ENCODE measurements around the gene MNAT1. TPM values are rescaled to one million over a fixed set of nuclear protein-coding genes. Genes with fewer than 3 reads are reported as not detected.
"Not testable (repeated sequence)": the region's sequence is repeated elsewhere in the genome, so short reads cannot be mapped to it uniquely, and the experiment has no call there.

Gene MNAT1
- total RNA-seq, 1 experiment from 2014 or later: 88.2 TPM

DNA sequence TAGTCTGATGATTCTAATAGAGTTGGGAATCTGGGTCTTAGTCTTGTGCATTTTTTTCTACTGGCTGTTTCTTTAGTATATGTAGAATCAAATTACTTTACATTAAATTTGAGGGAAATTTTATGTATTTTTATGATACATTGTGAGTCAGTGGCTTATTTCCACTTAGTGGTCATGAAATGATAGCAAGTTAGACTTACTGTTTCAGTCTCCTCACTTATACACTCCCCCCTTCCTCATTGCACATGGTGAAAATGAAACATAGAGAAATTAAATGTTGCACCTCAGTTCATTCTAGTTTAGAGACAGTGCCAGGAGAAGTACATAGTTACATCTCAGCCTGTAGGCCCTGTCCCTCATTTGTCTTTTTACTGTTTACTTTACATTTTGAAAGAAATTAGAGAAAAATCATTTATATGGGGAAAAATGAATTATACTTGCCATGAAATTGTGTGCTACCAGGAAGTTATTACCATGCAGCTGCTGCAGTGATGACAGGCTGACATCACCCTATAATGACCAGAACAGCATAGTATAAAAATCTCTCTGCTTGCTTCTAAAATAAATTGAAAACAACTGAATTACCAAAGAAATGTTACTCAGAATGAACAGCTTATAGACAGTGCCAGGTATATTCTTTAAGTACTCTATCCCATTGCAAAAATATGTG lies 133.1 kb downstream of the MNAT1 start:
- DNase-seq (ENCODE audit: extremely low read depth, low read depth): no peak

DNA sequence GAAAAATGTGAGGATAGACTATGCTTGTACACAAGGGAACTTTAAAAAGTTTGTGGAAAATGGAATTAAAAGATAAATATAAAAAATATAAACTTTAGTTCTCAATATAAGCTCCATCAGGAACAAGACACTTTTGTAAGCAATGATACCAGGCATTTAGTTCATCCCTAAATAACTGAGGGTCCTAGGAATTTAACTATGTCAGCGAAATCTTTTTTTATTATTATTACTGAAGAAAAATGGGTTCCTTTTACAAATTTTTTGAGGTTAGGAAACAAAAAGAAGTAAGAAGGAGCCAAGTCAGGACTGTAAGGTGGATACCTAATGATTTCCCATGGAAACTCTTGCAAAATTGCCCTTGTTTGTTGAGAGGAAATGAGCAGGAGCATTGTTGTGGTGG lies 143.6 kb downstream of the MNAT1 start:
- no peak for DNase-seq (ENCODE audit: extremely low read depth, low read depth)

DNA sequence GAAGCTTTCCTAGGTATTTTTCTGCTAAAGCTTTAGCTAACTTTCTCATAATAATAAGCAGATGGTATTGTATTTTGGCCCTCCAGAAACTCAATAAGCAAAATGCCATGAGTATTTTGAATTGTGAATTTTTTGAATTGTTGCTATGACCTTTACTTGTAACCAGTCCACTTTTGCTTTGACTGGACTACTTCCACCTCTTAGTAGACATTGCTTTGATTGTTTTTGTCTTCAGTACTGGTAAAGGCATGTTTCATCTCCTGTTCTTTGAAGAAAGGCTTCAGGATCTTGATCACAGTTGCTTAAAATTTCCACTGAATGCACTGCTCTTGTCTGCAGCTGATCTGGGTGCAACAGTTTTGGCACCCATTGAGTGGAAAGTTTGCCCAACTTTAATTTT lies 144.0 kb downstream of the MNAT1 start:
- no peak for DNase-seq (ENCODE audit: extremely low read depth, low read depth)

DNA sequence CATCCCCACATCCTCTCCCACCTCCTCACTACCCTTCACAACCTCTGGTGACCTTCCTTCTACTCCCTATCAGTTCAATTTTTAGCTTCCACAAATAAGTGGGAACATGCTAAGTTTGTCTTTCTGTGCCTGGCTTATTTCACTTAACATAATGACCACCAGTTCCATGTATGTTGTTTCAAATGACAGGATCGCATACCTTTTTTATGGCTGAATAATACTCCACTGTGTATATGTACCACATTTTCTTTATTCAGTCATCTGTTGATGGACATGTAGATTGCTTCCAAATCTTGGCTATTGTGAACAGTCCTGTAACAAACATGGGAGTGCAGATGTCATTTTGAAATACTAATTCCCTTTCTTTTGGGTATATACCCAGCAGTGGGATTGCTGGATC lies 147.7 kb downstream of the MNAT1 start:
- DNase-seq (ENCODE audit: extremely low read depth, low read depth): no peak

DNA sequence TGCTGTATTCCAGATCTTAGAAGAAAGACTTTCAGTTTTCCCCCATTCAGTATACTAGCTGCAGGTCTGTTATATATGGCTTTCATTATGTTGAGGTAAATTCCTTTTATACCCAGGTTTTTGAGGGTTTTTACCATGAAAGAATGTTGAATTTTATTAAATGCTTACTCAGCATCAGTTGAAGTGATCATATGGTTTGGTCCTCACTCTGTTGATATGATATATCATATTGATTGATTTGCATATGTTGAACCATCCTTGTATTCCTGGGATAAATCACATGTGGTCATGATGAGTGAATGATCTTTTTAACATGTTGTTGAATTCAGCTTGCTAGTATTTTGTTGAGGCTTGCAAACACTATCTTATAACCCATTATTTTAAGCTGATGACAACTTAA lies 149.6 kb downstream of the MNAT1 start:
- no peak for DNase-seq (ENCODE audit: extremely low read depth, low read depth)

DNA sequence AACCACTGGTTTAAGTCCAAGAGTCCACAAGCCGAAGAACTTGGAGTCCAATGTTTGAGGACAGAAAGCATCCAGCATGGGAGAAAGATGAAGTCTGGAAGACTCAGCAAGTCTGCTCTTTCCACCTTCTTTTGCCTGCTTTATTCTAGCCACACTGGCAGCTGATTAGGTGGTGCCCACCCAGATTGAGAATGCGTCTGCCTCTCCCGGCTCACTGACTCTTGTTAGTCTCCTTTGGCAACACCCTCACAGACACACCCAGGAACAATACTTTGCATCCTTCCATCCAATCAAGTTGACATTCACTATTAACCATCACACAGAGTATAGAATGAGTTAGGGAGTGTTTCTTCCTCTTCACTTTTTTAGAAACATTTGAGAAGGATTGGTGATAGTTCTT lies 156.1 kb downstream of the MNAT1 start:
- DNase-seq (ENCODE audit: extremely low read depth, low read depth): not testable (repeated sequence)

DNA sequence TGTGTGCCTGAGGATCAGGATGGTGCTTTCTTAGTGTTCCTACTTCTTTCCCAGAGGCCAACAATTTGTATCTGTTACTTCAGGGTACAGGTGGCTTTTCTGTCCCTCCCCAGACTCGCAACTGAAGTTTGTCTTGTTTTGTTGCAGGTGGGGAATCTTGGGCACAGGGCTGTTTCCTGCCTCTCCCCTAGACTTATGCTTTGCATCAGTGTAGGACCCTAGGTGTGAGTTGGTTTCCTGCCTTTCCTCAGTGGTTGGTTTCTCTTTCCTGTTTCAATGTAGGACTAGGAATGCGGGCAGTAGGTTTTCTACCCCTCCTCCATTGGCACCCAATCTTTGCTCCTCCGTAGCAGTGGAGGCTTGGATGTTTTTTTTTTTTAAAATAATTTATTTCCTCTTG lies 159.3 kb downstream of the MNAT1 start:
- DNase-seq (ENCODE audit: extremely low read depth, low read depth): no peak

DNA sequence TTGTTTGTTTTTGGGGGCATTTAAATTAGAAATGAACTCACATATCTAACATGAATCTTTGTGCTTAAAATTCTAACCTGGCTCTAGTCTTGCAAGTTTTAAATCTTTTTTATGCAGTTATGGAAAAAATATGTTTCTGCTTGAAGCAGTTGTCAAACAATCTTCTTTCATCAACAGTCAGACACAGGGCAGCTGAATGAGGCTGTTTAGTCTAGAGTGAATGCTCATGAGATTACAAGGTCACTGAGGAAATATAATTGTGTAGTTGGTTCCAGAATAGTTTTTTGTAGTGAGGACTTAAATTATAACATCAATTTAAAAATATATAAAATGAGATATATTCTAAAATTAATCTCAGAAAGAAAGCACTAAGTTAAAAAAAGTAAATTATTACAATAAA lies 169.8 kb downstream of the MNAT1 start:
- no peak for DNase-seq (ENCODE audit: extremely low read depth, low read depth)

DNA sequence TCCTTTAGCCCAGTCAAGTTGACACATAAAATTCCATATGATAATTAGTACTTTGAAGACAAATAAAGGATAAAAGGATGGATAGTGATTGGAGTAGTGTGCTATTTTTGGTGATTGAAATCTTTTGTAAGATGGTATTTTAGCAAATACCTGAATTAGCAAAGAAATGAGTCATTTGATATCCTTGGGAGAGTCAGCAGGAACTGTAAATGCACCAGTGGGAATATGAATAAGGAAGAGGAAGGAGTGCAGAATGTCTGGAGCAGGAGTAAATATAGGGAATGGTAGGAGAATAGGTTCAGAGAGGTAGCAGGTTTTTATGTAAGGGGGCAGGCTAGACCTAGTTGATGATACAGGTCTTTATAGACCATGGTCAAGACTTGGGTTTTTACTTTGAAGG lies 171.4 kb downstream of the MNAT1 start:
- DNase-seq (ENCODE audit: extremely low read depth, low read depth): no peak

DNA sequence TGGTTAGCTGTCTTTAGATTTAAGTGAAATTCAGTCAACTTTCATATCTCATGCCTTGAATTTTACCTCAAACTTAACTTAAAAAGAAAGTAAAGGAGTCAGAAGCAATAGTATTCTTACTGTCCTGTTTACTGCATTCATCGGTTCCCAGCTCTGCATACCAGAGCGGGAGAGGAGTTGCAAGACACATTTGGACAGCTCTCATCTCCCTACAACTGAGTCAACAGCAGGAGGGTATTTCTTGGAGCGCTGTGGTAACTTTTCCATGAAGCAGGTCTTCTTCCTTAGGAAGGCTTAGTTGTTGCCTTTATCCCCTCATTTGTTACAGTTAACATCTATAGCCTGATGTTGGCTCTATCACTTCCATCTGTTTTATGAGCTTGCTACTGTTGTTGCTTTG lies 181.2 kb downstream of the MNAT1 start:
- DNase-seq (ENCODE audit: extremely low read depth, low read depth): no peak

DNA sequence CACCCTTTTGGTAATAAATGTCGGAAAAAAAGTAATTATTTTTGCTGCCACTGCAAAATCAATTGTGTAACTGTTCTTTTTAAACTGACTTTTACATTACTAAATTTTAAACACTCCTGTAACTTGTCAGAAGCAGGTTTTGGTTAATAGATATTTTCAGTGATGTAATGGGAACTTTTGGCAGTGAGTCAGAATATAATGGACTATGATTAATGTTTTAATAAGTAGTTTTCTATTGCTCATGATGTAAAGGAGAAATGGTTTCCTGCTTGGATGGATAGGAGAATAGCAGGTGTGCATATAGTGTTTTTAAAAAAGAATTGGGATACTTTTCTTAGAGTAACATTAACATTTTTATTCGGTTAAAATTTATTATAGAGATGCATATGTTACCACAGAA lies 187.5 kb downstream of the MNAT1 start:
- no peak for DNase-seq (ENCODE audit: extremely low read depth, low read depth)

DNA sequence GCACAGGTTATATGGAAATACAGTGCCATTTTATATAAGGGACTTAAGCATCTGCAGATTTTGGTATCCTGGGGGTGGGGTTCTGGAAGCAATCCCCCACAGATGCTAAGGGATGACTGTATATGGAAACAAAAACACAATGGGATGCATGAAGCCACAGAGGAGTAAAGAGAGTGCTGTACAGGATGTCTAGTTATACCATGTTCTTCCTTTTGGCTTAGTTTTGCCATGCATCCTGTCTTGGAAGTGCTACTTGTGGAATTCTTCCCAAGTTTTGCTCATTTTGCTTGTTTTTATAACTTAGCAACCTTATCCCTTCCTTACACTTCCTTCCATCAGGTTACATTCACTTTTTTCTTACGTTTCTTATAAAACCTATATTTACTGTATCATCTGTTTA lies 190.7 kb downstream of the MNAT1 start:
- no peak for DNase-seq (ENCODE audit: extremely low read depth, low read depth)

DNA sequence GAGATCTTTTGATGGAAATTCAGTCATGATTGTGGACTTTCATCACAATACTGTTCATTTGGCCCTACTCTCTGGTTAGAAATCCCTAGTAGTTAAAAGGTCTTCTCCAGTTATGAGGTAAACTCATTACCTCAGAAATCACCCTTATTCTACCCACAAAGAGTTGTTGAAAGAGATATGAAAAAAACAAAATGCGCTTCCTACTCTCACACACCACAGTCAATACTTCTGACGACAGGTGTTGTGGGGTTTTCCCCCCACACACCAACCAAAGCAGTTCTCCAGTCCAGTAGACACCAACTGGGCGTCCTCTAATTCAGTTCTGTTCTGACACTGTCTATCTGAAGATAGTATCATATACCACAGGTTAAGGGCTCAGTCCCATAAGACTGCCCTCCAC lies 191.4 kb downstream of the MNAT1 start:
- no peak for DNase-seq (ENCODE audit: extremely low read depth, low read depth)

DNA sequence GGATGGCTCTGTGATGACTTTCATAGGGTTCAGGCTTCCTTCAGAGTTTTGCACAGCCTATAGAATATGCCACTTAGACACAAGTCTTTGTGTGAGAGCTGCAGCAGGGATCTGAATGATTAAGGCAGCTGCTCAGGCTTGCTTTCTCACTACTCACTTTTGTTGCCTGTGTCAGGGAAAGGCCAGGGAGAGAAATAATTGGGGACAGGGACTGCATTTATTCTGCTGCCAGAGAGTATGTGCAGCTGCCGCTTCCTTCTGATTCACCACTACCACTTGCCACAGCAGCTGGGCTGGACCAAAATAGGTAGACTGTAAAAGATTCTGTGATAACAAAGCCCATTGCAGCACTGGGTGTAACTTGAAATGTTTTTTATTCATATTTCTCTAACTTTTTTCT lies 196.7 kb downstream of the MNAT1 start:
- no peak for DNase-seq (ENCODE audit: extremely low read depth, low read depth)

DNA sequence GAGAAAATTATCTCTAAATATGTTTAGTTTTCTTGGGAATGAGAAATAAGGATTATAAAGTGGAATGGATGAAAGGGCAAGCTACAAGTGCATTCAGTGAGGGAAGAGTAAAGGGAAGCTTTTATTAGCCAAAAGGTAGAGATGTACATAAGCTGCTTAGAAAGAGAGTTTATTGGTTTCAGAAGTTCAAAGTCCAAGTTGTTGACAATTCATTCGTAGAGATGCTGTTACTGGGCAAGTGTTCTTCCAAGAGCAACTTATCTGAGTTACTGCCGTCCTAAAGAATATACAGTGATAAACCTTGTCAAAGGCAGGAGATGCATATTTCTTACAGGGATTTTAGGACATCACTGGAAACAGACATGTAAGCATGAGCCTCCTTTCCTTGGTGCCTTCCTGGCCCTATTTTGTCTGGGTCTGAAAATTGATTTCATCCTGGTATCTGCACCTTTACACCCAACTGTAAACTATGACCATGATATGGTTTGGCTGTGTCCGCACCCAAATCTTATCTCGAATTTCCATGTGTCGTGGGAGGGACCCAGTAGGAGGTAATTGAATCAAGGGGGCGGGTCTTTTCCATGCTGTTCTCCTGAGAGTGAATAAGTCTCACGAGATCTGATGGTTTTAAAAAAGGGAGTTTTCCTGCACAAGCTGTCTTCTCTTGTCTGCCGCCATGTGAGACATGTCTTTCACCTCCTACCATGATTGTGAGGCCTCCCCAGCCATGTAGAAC lies 199.5 kb downstream of the MNAT1 start:
- no peak for DNase-seq (ENCODE audit: extremely low read depth, low read depth)

DNA sequence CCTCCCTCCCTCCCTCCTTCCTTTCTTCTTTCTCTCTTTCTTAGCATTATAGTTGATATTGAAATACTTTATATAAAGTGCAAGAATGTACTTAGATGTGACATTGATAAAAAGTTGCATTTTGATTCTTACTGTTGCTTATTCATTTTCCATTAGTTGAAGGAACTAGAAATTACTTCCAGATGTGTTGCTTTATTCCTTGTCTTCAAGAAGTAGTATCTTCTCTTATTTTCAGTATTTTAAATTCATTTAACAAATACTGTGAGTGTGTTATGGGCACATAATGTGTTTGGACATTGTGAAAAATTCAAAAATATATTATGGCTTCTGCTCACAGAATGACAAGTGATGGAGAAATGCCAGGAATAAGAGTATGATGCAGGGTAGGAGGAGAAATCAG lies 200.8 kb downstream of the MNAT1 start:
- no peak for DNase-seq (ENCODE audit: extremely low read depth, low read depth)

DNA sequence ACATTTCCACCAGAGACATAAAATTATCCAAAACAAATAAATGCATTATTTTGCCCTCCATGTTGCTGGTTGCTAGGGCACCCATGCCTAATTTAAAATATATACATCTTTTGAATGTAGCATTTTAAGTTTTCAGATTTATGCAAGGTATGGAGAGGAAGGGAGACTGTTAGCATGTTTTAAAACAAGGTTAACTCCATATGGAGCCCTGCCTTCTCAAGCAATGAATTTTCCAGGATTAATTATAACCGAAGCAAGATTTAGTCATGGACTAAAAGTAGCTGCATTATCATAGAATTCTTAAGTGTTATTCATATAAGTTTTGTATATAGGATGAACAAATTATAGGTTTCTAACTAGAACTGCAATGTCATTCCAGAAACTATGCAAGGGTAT lies 209.1 kb downstream of the MNAT1 start:
- no peak for DNase-seq (ENCODE audit: extremely low read depth, low read depth)

DNA sequence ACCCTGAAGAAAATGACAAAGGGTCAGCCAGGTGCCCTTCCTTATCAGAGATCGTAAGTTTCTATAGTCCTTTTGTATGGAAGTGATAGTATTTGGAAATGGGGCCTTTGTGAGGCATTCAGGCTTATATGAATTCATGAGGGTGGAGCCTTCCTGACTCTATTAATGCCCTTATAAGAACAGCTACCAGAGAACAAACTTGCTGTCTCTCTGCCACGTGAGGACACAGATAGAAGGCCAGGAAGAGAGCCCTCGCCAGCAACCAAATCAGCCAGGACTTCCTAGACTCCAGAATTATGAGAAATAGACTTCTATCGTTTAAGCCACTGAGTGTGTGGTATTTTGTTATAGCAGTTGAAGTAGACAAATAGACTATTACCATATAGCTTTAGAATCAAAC lies 209.6 kb downstream of the MNAT1 start:
- no peak for DNase-seq (ENCODE audit: extremely low read depth, low read depth)

DNA sequence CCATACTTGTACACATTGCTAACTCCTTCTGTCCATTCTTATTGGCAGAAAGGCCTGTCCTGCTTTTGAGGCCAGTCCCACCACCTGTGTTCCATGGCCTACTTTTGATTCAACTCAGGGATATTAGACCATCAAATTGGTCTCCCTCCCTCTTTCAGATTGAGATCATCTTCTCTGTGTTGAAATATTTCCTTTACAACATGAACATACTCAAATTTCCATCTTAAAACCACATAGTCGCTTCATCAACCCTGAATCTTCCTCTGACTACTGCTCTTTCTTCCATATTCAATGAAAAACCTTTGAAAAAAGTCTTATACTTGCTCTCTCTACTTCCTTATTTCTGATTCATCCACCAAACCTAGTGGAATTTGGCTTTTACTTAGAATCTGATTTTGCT lies 211.4 kb downstream of the MNAT1 start:
- no peak for DNase-seq (ENCODE audit: extremely low read depth, low read depth)

DNA sequence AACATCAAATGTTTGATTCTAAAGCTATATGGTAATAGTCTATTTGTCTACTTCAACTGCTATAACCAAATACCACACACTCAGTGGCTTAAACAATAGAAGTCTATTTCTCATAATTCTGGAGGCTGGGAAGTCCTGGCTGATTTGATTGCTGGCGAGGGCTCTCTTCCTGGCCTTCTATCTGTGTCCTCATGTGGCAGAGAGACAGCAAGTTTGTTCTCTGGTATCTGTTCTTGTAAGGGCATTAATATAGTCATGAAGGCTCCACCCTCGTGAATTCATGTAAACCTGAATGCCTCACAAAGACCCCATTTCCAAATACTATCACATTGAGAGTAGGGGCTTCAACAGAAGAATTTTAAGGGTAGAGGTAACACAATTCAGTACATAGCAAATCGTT lies 212.2 kb downstream of the MNAT1 start:
- DNase-seq (ENCODE audit: extremely low read depth, low read depth): no peak

DNA sequence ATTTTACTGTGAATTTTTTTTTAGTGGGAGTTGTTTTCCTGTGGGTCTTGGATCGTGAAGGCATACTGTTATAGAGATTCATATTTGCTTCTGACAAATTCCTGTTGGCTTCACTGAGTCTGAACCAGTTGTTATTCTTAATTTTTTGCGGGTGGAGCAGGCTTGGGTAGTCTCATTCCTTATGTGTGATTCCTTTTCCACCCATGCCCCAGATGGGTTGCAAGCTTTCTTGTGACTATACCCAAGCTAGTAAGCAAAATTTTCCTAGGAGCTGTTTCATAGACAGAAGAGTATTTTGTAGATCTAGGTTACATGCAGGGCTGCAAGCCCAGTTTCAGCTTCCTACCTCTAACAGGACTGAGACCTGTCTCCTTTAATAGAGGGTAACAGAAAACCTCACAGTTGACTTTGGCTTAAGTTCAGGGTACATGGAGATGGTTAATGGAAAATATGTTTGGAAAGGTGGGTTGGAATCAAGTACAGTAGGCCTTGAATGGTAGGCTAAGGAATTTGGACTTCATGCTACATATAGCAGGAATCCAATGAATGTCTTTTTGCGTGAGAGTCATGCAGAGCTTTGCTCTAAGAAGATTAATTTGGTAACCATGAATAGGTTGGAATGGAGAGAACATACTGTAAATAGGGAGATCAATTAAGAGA lies 217.3 kb downstream of the MNAT1 start:
- DNase-seq (ENCODE audit: extremely low read depth, low read depth): no peak

DNA sequence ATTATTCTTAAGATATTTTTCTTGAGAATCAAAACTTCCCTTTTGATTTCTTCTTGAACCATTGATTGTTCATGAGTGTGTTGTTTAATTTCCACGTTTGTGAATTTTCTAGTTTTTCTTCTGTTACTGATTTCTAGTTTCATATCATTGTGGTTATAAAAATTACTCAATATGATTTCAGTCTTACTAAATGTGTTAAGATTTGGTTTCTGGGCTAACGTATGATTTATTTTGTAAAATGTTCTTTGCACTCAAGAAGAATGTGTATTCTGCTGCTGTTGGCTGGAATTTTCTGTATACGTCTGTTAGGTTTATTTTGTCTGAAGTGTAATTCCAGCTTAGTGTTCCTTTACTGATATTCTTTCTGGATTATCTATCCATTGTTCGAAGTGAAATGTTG lies 221.6 kb downstream of the MNAT1 start:
- no peak for DNase-seq (ENCODE audit: extremely low read depth, low read depth)
